Lung microvascular endothelial cell (primary cell): Measurements from ENCODE around the gene MAG. TPM values are rescaled to one million over a fixed set of nuclear protein-coding genes. Genes with fewer than 3 reads are reported as not detected.

Experiments used
- DNase-seq, 2 donors: peaks; one replicate each; pipeline versions ENCODE4 v3.0.0 to v3.0.0-alpha.2; 2010; ENCODE audit warnings: low read depth in 2 of 2
- total RNA-seq: library from RNA; depleted of rRNA; stranded (reverse); fragments of >200 nt; gene quantifications from 2 replicates; pipeline ENCODE4 v1.2.1, GENCODE V29; 2014

Gene MAG
- total RNA-seq, 1 donor from 2014 or later, result not detected

GRCh38 chr19:35296644-35297514 is 4.9 kb downstream of the MAG start:
- no peak for DNase-seq

- no peak for DNase-seq
Measured at GRCh38 chr19:35297515-35297848, 5.5 kb downstream of the MAG start.

GRCh38 chr19:35297922-35298321 is 6.0 kb downstream of the MAG start:
- no peak for DNase-seq

GRCh38 chr19:35298561-35298972 is 6.6 kb downstream of the MAG start:
- DNase-seq, result no peak

GRCh38 chr19:35299523-35300338 is 7.8 kb downstream of the MAG start:
- DNase-seq, result peak in 1 of 2 donors; percentile 18

- no peak for DNase-seq
Measured at GRCh38 chr19:35300339-35300649, 8.3 kb downstream of the MAG start.

GRCh38 chr19:35301961-35302360 is 10.0 kb downstream of the MAG start:
- DNase-seq, result no peak

- DNase-seq, result no peak
Measured at GRCh38 chr19:35302446-35302845, 10.5 kb downstream of the MAG start.

- no peak for DNase-seq
Measured at GRCh38 chr19:35303357-35303915, 11.5 kb downstream of the MAG start.

GRCh38 chr19:35304036-35304435 is 12.1 kb downstream of the MAG start:
- DNase-seq, result no peak

- DNase-seq, result no peak
Measured at GRCh38 chr19:35305181-35305580, 13.2 kb downstream of the MAG start.

GRCh38 chr19:35306473-35307246 is 14.7 kb downstream of the MAG start:
- peak in 1 of 2 donors; percentile 16 for DNase-seq

GRCh38 chr19:35307931-35308330 is 16.0 kb downstream of the MAG start:
- no peak for DNase-seq

GRCh38 chr19:35308910-35309309 is 16.9 kb downstream of the MAG start:
- DNase-seq, result no peak

- no peak for DNase-seq
Measured at GRCh38 chr19:35309481-35310279, 17.7 kb downstream of the MAG start.

- DNase-seq, result no peak
Measured at GRCh38 chr19:35310331-35310730, 18.4 kb downstream of the MAG start.

GRCh38 chr19:35310811-35311465 is 19.0 kb downstream of the MAG start:
- DNase-seq, result no peak

GRCh38 chr19:35311901-35312665 is 20.1 kb downstream of the MAG start:
- no peak for DNase-seq

GRCh38 chr19:35313587-35313986 is 21.6 kb downstream of the MAG start:
- no peak for DNase-seq

GRCh38 chr19:35314031-35314430 is 22.1 kb downstream of the MAG start:
- DNase-seq, result no peak
